Suprapubic skin (tissue), 4 donors: ENCODE measurements around the gene GRM1. TPM values are rescaled to one million over a fixed set of nuclear protein-coding genes. Genes with fewer than 3 reads are reported as not detected.

Experiments used
- DNase-seq, 2 donors: peaks; one replicate each; pipeline ENCODE4 v3.0.0-alpha.2; 2019; ENCODE audit warnings: low spot score in 2 of 2
- H3K27ac ChIP-seq: fragments of 200-600 bp; sonication (generic); one replicate; pipeline ENCODE4 v1.5.1; 2019
- H3K27me3 ChIP-seq: fragments of 200-600 bp; sonication (generic); one replicate; pipeline ENCODE4 v1.5.1; 2019
- H3K36me3 ChIP-seq: fragments of 200-600 bp; sonication (generic); one replicate; pipeline ENCODE4 v1.5.1; 2019
- H3K4me1 ChIP-seq: fragments of 200-600 bp; sonication (generic); one replicate; pipeline ENCODE4 v1.5.1; 2019
- H3K4me3 ChIP-seq: fragments of 200-600 bp; sonication (generic); one replicate; pipeline ENCODE4 v1.5.1; 2019; ENCODE audit warnings: mild to moderate bottlenecking
- H3K9me3 ChIP-seq: fragments of 200-600 bp; sonication (generic); one replicate; pipeline ENCODE4 v1.5.1; 2019
- EP300 ChIP-seq: sonication (generic); formaldehyde crosslinking; IDR thresholded peaks from one replicate; pipeline ENCODE4 v1.6.1; 2017; ENCODE audit warnings: antibody characterized with exemption
- POLR2A ChIP-seq, 2 donors: fragments of 450-650 bp; IDR thresholded peaks; one replicate each; pipeline ENCODE4 v1.6.1; 2017; ENCODE audit warnings: antibody characterized with exemption in 2 of 2, mild to moderate bottlenecking in 2 of 2, moderate library complexity in 2 of 2
- POLR2AphosphoS5 ChIP-seq, 3 donors: sonication (generic); formaldehyde crosslinking; IDR thresholded peaks; one replicate each; pipeline ENCODE4 v1.6.1; 2017; ENCODE audit warnings: antibody characterized with exemption in 3 of 3
- WGBS: methylation state at CpG from one replicate; pipeline ENCODE4 v1.1.5; 2018; 5-methylcytosine and 5-hydroxymethylcytosine counted together
- total RNA-seq, 4 donors: library from RNA; depleted of rRNA; stranded (reverse); fragments of >200 nt; gene quantifications; one replicate each; pipeline ENCODE4 v1.1.0, GENCODE V29; 2016
- TF ChIP-seq, protein P1 (sequence below), 2 donors: fragments of 200-600 bp in 1 of 2; fragments of 450-650 bp in 1 of 2; sonication (generic) in 1 of 2; IDR thresholded peaks; one replicate each; pipeline ENCODE4 v1.5.1; 2016 to 2019; ENCODE audit warnings: antibody characterized with exemption in 2 of 2, mild to moderate bottlenecking in 1 of 2, moderate library complexity in 1 of 2

Gene GRM1
- total RNA-seq, 4 donors from 2014 or later: 0.25 to 0.48 TPM; not detected in 2

- TF ChIP-seq EP300 (no peak), POLR2AphosphoS5 (IDR thresholded peaks at IDR 0.05) (no peak), POLR2A (IDR thresholded peaks at IDR 0.05) (no peak)
- TF ChIP-seq, protein P1, sequence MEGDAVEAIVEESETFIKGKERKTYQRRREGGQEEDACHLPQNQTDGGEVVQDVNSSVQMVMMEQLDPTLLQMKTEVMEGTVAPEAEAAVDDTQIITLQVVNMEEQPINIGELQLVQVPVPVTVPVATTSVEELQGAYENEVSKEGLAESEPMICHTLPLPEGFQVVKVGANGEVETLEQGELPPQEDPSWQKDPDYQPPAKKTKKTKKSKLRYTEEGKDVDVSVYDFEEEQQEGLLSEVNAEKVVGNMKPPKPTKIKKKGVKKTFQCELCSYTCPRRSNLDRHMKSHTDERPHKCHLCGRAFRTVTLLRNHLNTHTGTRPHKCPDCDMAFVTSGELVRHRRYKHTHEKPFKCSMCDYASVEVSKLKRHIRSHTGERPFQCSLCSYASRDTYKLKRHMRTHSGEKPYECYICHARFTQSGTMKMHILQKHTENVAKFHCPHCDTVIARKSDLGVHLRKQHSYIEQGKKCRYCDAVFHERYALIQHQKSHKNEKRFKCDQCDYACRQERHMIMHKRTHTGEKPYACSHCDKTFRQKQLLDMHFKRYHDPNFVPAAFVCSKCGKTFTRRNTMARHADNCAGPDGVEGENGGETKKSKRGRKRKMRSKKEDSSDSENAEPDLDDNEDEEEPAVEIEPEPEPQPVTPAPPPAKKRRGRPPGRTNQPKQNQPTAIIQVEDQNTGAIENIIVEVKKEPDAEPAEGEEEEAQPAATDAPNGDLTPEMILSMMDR (IDR thresholded peaks at IDR 0.05): no peak
- WGBS: 52% methylated on average over 3 of the region's 3 CpGs
Measured at GRCh38 chr6:146300521-146300920, 271.7 kb downstream of the GRM1 start.

GRCh38 chr6:146301764-146302163 is 272.9 kb downstream of the GRM1 start:
- Histone ChIP-seq H3K36me3 (no peaks in the 10 kb centered on the region), H3K9me3 (no peaks in the 10 kb centered on the region), H3K27ac (no peak overlapping the region), H3K4me3 (no peak overlapping the region), H3K27me3 (no peaks in the 10 kb centered on the region), H3K4me1 (no peaks in the 10 kb centered on the region)
- no peak for TF ChIP-seq POLR2A (IDR thresholded peaks at IDR 0.05)
- no peak for TF ChIP-seq EP300
- TF ChIP-seq, protein P1 (IDR thresholded peaks at IDR 0.05): no peak
- TF ChIP-seq POLR2AphosphoS5 (IDR thresholded peaks at IDR 0.05): no peak
- DNase-seq: no peak
- 84% methylated on average over 3 of the region's 3 CpGs for WGBS

More at GRCh38 chr6:146300521-146300920, 271.7 kb downstream of the GRM1 start:
- H3K27ac ChIP-seq: no peak overlapping the region
- no peaks in the 10 kb centered on the region for H3K27me3 ChIP-seq
- no peaks in the 10 kb centered on the region for H3K36me3 ChIP-seq
- H3K4me3 ChIP-seq: no peak overlapping the region
- no peaks in the 10 kb centered on the region for H3K9me3 ChIP-seq
- DNase-seq: no peak
- no peaks in the 10 kb centered on the region for H3K4me1 ChIP-seq

GRCh38 chr6:146302994-146303393 is 274.1 kb downstream of the GRM1 start:
- H3K27ac ChIP-seq: no peak overlapping the region
- H3K36me3 ChIP-seq: no peaks in the 10 kb centered on the region
- no peak for TF ChIP-seq POLR2A (IDR thresholded peaks at IDR 0.05)
- TF ChIP-seq POLR2AphosphoS5 (IDR thresholded peaks at IDR 0.05): no peak
- DNase-seq: no peak
- H3K4me3 ChIP-seq: no peak overlapping the region
- H3K4me1 ChIP-seq: no peaks in the 10 kb centered on the region
- no peaks in the 10 kb centered on the region for H3K27me3 ChIP-seq
- H3K9me3 ChIP-seq: no peaks in the 10 kb centered on the region

DNA sequence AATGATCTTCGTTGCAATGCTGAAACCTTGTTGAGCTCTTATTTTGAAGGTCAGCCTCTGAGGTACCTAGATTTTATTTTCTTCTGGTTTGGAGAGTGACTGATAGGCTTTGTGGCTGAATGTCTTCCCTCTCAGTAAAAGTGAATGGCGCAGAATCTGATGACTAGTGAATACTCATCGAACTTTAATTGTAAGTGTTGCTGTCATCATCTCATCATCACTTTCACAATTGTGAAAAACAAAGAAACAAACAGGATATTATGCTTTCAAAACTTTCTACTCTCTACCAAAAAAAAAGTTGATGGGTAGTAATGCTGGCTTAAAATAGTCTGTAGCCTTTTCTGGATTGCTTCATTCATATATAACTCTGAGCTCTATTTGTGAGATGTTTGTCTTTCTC is 275.3 kb downstream of the GRM1 start:
- Histone ChIP-seq H3K4me3 (no peak overlapping the region), H3K27ac (no peak overlapping the region), H3K27me3 (no peaks in the 10 kb centered on the region), H3K9me3 (no peaks in the 10 kb centered on the region), H3K36me3 (no peaks in the 10 kb centered on the region), H3K4me1 (no peaks in the 10 kb centered on the region)
- TF ChIP-seq, protein P1 (IDR thresholded peaks at IDR 0.05): no peak
- TF ChIP-seq EP300: no peak
- no peak for TF ChIP-seq POLR2A (IDR thresholded peaks at IDR 0.05)
- no peak for TF ChIP-seq POLR2AphosphoS5 (IDR thresholded peaks at IDR 0.05)
- 84% methylated on average over 3 of the region's 3 CpGs for WGBS
- DNase-seq: no peak

- H3K27me3 ChIP-seq: no peaks in the 10 kb centered on the region
- no peaks in the 10 kb centered on the region for H3K9me3 ChIP-seq
- TF ChIP-seq, protein P1 (IDR thresholded peaks at IDR 0.05): no peak
- TF ChIP-seq POLR2A (IDR thresholded peaks at IDR 0.05) (no peak), POLR2AphosphoS5 (IDR thresholded peaks at IDR 0.05) (no peak)
- WGBS: 15% methylated on average over 1 of the region's 1 CpG
- no peaks in the 10 kb centered on the region for H3K36me3 ChIP-seq
- H3K4me1 ChIP-seq: no peaks in the 10 kb centered on the region
- no peak overlapping the region for H3K4me3 ChIP-seq
- DNase-seq: no peak
- H3K27ac ChIP-seq: no peak overlapping the region
Measured at GRCh38 chr6:146305092-146305491, 276.2 kb downstream of the GRM1 start.

DNA sequence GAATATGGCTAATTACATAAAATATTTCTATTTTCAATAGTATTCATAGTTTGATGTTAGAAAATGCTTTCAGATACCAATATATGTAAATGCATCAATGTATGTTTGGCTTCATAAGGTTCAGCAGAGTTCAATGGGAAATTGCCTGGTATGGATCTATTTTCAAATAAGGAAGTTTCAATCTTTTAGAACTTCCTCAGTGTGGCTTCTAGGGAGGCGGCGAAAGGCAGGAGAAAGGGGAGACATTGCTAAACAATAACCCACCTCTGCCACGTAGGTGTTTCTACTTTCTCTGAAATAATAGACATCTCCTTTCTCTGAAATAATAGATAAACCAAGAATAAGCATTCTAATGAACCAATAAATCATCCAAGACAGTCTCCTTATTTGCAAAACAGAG is 277.1 kb downstream of the GRM1 start:
- no peaks in the 10 kb centered on the region for H3K36me3 ChIP-seq
- TF ChIP-seq, protein P1 (IDR thresholded peaks at IDR 0.05): no peak
- TF ChIP-seq POLR2AphosphoS5 (IDR thresholded peaks at IDR 0.05): no peak
- TF ChIP-seq POLR2A (IDR thresholded peaks at IDR 0.05): no peak
- TF ChIP-seq EP300: no peak
- H3K27ac ChIP-seq: no peak overlapping the region
- no peaks in the 10 kb centered on the region for H3K9me3 ChIP-seq
- H3K4me1 ChIP-seq: no peaks in the 10 kb centered on the region
- H3K4me3 ChIP-seq: no peak overlapping the region
- 87% methylated on average over 3 of the region's 3 CpGs for WGBS
- DNase-seq: no peak
- H3K27me3 ChIP-seq: no peaks in the 10 kb centered on the region
